H1 (cell line): ENCODE data around the gene BRAT1. TPM values are rescaled to one million over a fixed set of nuclear protein-coding genes. Genes with fewer than 3 reads are reported as not detected.

Source experiments
- CTCF ChIA-PET: fragments of 300-600 bp; sonication (Branson Sonifier 250); formaldehyde crosslinking; loops from one replicate; lab custom pipeline; 2021; ENCODE audit not compliant: partially characterized antibody; lab: Charles Lee
- POLR2A ChIA-PET: fragments of 300-600 bp; sonication (Branson Sonifier 250); formaldehyde crosslinking; loops from one replicate; lab custom pipeline; 2021; ENCODE audit warnings: inconsistent platforms; ENCODE audit not compliant: partially characterized antibody; lab: Charles Lee
- DNase-seq, 2 experiments: peaks; one replicate each; pipeline versions ENCODE4 v3.0.0 to v3.0.0-alpha.2; 2010 to 2022; ENCODE audit warnings: low spot score in 2 of 2, low read depth in 1 of 2, mixed read lengths in 1 of 2
- FAIRE-seq: peaks from 2 replicates; lab custom pipeline; 2011; peaks lifted over from hg19 to GRCh38; lab: Jason Lieb, UNC
- H2AFZ ChIP-seq: 2 replicates; pipeline ENCODE4 v1.8.1; 2012; ENCODE audit warnings: low read length, inconsistent platforms
- H2AK5ac ChIP-seq: 2 replicates; pipeline ENCODE4 v1.6.1; 2013; ENCODE audit warnings: low read depth, low read length
- H2BK120ac ChIP-seq: replicated peaks from 2 replicates; pipeline ENCODE3; 2013; ENCODE audit warnings: low read depth, low read length, inconsistent platforms
- H2BK12ac ChIP-seq: 2 replicates; pipeline ENCODE4 v1.6.1; 2013; ENCODE audit warnings: low read depth, low read length
- H2BK15ac ChIP-seq: 2 replicates; pipeline ENCODE4 v1.6.1; 2013; ENCODE audit warnings: low read length
- H2BK20ac ChIP-seq: 2 replicates; pipeline ENCODE4 v1.6.1; 2013; ENCODE audit warnings: low read length
- H2BK5ac ChIP-seq: 2 replicates; pipeline ENCODE4 v1.6.1; 2013; ENCODE audit warnings: low read depth, low read length
- H3K14ac ChIP-seq: 2 replicates; pipeline ENCODE4 v1.6.1; 2013; ENCODE audit warnings: inconsistent platforms; ENCODE audit not compliant: insufficient read length
- H3K18ac ChIP-seq: 2 replicates; pipeline ENCODE4 v1.6.1; 2013; ENCODE audit warnings: low read length; ENCODE audit errors: extremely low read depth
- H3K23ac ChIP-seq: 2 replicates; pipeline ENCODE4 v1.6.1; 2013; ENCODE audit warnings: inconsistent platforms; ENCODE audit not compliant: insufficient read length
- H3K23me2 ChIP-seq: 2 replicates; pipeline ENCODE4 v1.6.1; 2013; ENCODE audit warnings: low read depth, low read length
- H3K27ac ChIP-seq: 2 replicates; pipeline ENCODE4 v1.6.1; 2011; ENCODE audit warnings: low read depth, low read length, inconsistent platforms
- H3K27me3 ChIP-seq, 4 experiments: replicated peaks in 1 of 4; 1 replicate in 1 of 4; 2 replicates in 3 of 4; pipeline versions ENCODE4 v1.6.1 to v1.8.1; 2011 to 2013; ENCODE audit warnings: low read length in 3 of 4, mild to moderate bottlenecking in 3 of 4, inconsistent platforms in 2 of 4, mixed read lengths in 2 of 4, moderate library complexity in 1 of 4; ENCODE audit not compliant: control insufficient read depth in 3 of 4, insufficient read depth in 3 of 4; ENCODE audit errors: extremely low read depth in 1 of 4
- H3K36me3 ChIP-seq, 4 experiments: 2 replicates each; pipeline versions ENCODE4 v1.6.1 to v1.8.1; 2011 to 2013; ENCODE audit warnings: mild to moderate bottlenecking in 4 of 4, low read length in 3 of 4, moderate library complexity in 2 of 4, control low read depth in 1 of 4, inconsistent platforms in 1 of 4; ENCODE audit not compliant: insufficient read depth in 4 of 4, control insufficient read depth in 2 of 4
- H3K4ac ChIP-seq: replicated peaks from 2 replicates; pipeline ENCODE3; 2013; ENCODE audit warnings: low read length, low read depth, mixed read lengths, inconsistent platforms; ENCODE audit not compliant: insufficient read length
- H3K4me1 ChIP-seq, 4 experiments: replicated peaks in 1 of 4; 1 replicate in 1 of 4; 2 replicates in 3 of 4; pipeline versions ENCODE4 v1.6.1 to v1.8.1; 2011 to 2013; ENCODE audit warnings: low read length in 3 of 4, inconsistent platforms in 2 of 4, mixed read lengths in 1 of 4; ENCODE audit not compliant: insufficient read depth in 4 of 4, control insufficient read depth in 3 of 4
- H3K4me2 ChIP-seq, 2 experiments: 2 replicates each; pipeline versions ENCODE4 v1.6.1 to v1.8.1; 2011 to 2013; ENCODE audit warnings: low read depth in 2 of 2, low read length in 2 of 2, control low read depth in 1 of 2, inconsistent platforms in 1 of 2, mild to moderate bottlenecking in 1 of 2; ENCODE audit not compliant: insufficient read depth in 1 of 2
- H3K4me3 ChIP-seq, 4 experiments: fragments of 200-600, 300-600 bp in 1 of 4; sonication (generic), shearing (Covaris generic), sonication (Bioruptor Twin) in 1 of 4; 2 replicates each; pipeline versions ENCODE4 v1.5.1 to v1.8.1; 2011 to 2016; ENCODE audit warnings: low read length in 4 of 4, low read depth in 3 of 4, control low read depth in 2 of 4, inconsistent platforms in 2 of 4, mild to moderate bottlenecking in 2 of 4, mixed read lengths in 1 of 4, moderate library complexity in 1 of 4; ENCODE audit not compliant: insufficient read depth in 2 of 4; ENCODE audit errors: extremely low read depth in 1 of 4
- H3K56ac ChIP-seq: replicated peaks from 2 replicates; pipeline ENCODE3; 2013; ENCODE audit warnings: low read depth, mild to moderate bottlenecking, mixed read lengths, low read length, inconsistent platforms; ENCODE audit not compliant: insufficient read length
- H3K79me1 ChIP-seq: 2 replicates; pipeline ENCODE4 v1.6.1; 2013; ENCODE audit warnings: low read depth, low read length, control low read depth
- H3K79me2 ChIP-seq, 2 experiments: 2 replicates each; pipeline versions ENCODE4 v1.6.1 to v1.8.1; 2012 to 2013; ENCODE audit warnings: low read length in 2 of 2, mild to moderate bottlenecking in 2 of 2, inconsistent platforms in 1 of 2; ENCODE audit not compliant: insufficient read depth in 2 of 2, control insufficient read depth in 1 of 2
- H3K9ac ChIP-seq, 4 experiments: replicated peaks in 1 of 4; 1 replicate in 1 of 4; 2 replicates in 3 of 4; pipeline versions ENCODE4 v1.6.1 to v1.8.1; 2011 to 2013; ENCODE audit warnings: low read depth in 3 of 4, low read length in 3 of 4, control low read depth in 2 of 4, mild to moderate bottlenecking in 2 of 4, moderate library complexity in 2 of 4, inconsistent platforms in 1 of 4; ENCODE audit errors: extremely low read depth in 1 of 4
- H3K9me3 ChIP-seq, 2 experiments: 2 replicates each; pipeline versions ENCODE4 v1.6.1 to v1.8.1; 2012 to 2013; ENCODE audit warnings: mild to moderate bottlenecking in 2 of 2, moderate library complexity in 2 of 2, control low read depth in 1 of 2, inconsistent platforms in 1 of 2, low read depth in 1 of 2, low read length in 1 of 2, mixed read lengths in 1 of 2; ENCODE audit not compliant: insufficient read depth in 2 of 2
- H4K20me1 ChIP-seq, 2 experiments: replicated peaks in 1 of 2; 2 replicates each; pipeline versions ENCODE3 to v1.8.1; 2011 to 2013; ENCODE audit warnings: inconsistent platforms in 2 of 2, low read length in 2 of 2, mild to moderate bottlenecking in 1 of 2; ENCODE audit not compliant: insufficient read depth in 2 of 2, control insufficient read depth in 1 of 2
- H4K5ac ChIP-seq: 2 replicates; pipeline ENCODE4 v1.6.1; 2013; ENCODE audit warnings: low read length, low read depth, mixed read lengths, inconsistent platforms; ENCODE audit not compliant: insufficient read length
- H4K8ac ChIP-seq: 2 replicates; pipeline ENCODE4 v1.8.0; 2013; ENCODE audit warnings: mild to moderate bottlenecking, moderate library complexity, low read length, inconsistent platforms; ENCODE audit not compliant: insufficient read depth; ENCODE audit errors: extremely low read depth
- H4K91ac ChIP-seq: replicated peaks from 2 replicates; pipeline ENCODE3; 2013; ENCODE audit warnings: low read length, mixed read lengths, inconsistent platforms; ENCODE audit not compliant: insufficient read length
- WGBS, 2 experiments: shearing (Covaris generic) in 1 of 2; methylation state at CpG; one replicate each; pipeline versions ENCODE4 v1.1.6 to v1.1.7; 2013 to 2015; ENCODE audit warnings: low lambda C conversion rate in 2 of 2, mixed read lengths in 2 of 2, inconsistent platforms in 1 of 2, low coverage in 1 of 2, missing lambda C conversion rate in 1 of 2; ENCODE audit not compliant: insufficient replicate concordance in 2 of 2, insufficient coverage in 1 of 2, insufficient read length in 1 of 2; ENCODE audit errors: extremely low coverage in 1 of 2, missing lambda C conversion rate in 1 of 2; 5-methylcytosine and 5-hydroxymethylcytosine counted together
- polyA plus RNA-seq, 7 experiments: library from polyadenylated mRNA; depleted of rRNA in 3 of 7; stranded (reverse) in 5 of 7; unstranded in 2 of 7; fragments of >200 nt in 5 of 7; fragments of 200-250 nt in 2 of 7; gene quantifications; 1 replicate in 5 of 7; 2 replicates in 1 of 7; 4 replicates in 1 of 7; pipeline versions ENCODE4 v1.2.1 to v1.2.3, GENCODE V29; 2011 to 2013; ENCODE audit warnings: missing spikeins in 2 of 7, mixed read lengths in 2 of 7
- total RNA-seq: library from RNA; stranded (reverse); fragmentation: NEBNext Ultra II Directional; extraction: Animal tissue kit (Norgen Biotek cat#: 25700); gene quantifications from 2 replicates; pipeline ENCODE4 v1.2.1, GENCODE V29; 2021

Gene BRAT1
- total and polyA plus RNA-seq, 2 of the 8 experiments (the other 6 are each of a cell fraction or from before 2014, with no cell fraction given) = 36.8 to 42.3 TPM

- FAIRE-seq = no peak
- Histone ChIP-seq H3K9me3 (no peaks in the 10 kb centered on the region), H2BK15ac (no peak overlapping the region), H2AFZ (no peak overlapping the region), H3K4me3 (no peak overlapping the region), H3K79me1 (peaks cover 4% of the 10 kb centered on the region), H3K4me1 (peaks cover 0 to 6% (median 2%) of the 10 kb centered on the region in 4 experiments; a peak in 4 of 7 replicates), H3K79me2 (no peaks in the 10 kb centered on the region), H3K23ac (no peak overlapping the region), H2BK20ac (no peak overlapping the region), H2BK12ac (no peak overlapping the region), H2BK120ac (no peak overlapping the region), H3K27me3 (no peaks in the 10 kb centered on the region), H3K27ac (no peak overlapping the region), H4K5ac (no peak overlapping the region), H3K4ac (no peak overlapping the region), H3K56ac (no peak overlapping the region), H4K91ac (no peak overlapping the region), H2BK5ac (no peak overlapping the region), H3K18ac (no peak overlapping the region), H3K9ac (no peak overlapping the region), H3K14ac (no peak overlapping the region), H3K23me2 (no peaks in the 10 kb centered on the region; the same call in 1 of the 2 replicates), H3K4me2 (no peak overlapping the region), H3K36me3 (no peaks in the 10 kb centered on the region), H4K8ac (no peak overlapping the region), H4K20me1 (peaks cover 0 to 4% of the 10 kb centered on the region in 2 experiments), H2AK5ac (no peak overlapping the region; the same call in 1 of the 2 replicates)
- WGBS, 2 experiments = 93% methylated on average over 24 of the region's 24 CpGs; no CpG with 5 or more reads in 1 of the 2 experiments
- ChIA-PET CTCF (interaction anchor here (0.8 to 3.4 kb wide), 16 partner anchors 10 to 141 kb away, joined by 3 to 27 read pairs (median 4); no protein-coding TSS in a partner anchor), POLR2A (interaction anchor here (0.9 kb wide), 1 partner anchor 60 kb away, joined by 3 read pairs; no protein-coding TSS in a partner anchor)
- no peak for DNase-seq
Measured at GRCh38 chr7:2568521-2569223, 13.3 kb upstream of the BRAT1 start.
